Upper lobe of left lung (tissue), 4 donors: ENCODE results near the gene HOXC11.

Source experiments
- CTCF ChIP-seq, 6 experiments: fragments of 450-650 bp in 4 of 6; fragments of 200-600 bp in 2 of 6; sonication (generic) in 2 of 6; IDR thresholded peaks; one replicate each; pipeline ENCODE4 v1.5.1; 2016 to 2019; ENCODE audit warnings: antibody characterized with exemption in 6 of 6
- POLR2A ChIP-seq, 4 donors: fragments of 450-650 bp; IDR thresholded peaks; one replicate each; pipeline ENCODE4 v1.5.1; 2016 to 2017; ENCODE audit warnings: antibody characterized with exemption in 4 of 4, mild to moderate bottlenecking in 2 of 4

GRCh38 chr12:54017878-54018467 is 45.0 kb downstream of the HOXC11 start:
- TF ChIP-seq POLR2A (IDR thresholded peaks at IDR 0.05) (no peak), CTCF (IDR thresholded peaks at IDR 0.05) (no peak)
